ENCODE results near the gene OPCML.

DNA sequence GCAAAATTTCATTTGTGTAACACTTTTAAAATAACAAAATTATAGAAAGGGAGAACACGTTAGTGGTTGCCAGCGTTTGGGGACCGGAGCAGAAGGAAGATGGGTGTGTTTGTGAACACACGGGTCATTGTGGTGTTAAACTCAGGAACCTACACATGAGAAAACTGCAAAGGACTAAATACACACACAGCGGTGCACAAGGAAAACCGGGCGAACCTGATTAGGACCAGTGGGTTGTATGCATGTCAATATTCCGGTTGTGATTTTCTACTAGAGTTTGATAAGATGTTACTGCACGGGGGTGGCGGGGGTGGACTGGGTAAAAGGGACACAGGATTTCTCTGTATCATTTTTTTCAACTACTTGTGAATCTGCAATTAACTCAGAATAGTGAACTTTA is 351.2 kb downstream of the OPCML start:
- TF ChIP-seq, protein P1, sequence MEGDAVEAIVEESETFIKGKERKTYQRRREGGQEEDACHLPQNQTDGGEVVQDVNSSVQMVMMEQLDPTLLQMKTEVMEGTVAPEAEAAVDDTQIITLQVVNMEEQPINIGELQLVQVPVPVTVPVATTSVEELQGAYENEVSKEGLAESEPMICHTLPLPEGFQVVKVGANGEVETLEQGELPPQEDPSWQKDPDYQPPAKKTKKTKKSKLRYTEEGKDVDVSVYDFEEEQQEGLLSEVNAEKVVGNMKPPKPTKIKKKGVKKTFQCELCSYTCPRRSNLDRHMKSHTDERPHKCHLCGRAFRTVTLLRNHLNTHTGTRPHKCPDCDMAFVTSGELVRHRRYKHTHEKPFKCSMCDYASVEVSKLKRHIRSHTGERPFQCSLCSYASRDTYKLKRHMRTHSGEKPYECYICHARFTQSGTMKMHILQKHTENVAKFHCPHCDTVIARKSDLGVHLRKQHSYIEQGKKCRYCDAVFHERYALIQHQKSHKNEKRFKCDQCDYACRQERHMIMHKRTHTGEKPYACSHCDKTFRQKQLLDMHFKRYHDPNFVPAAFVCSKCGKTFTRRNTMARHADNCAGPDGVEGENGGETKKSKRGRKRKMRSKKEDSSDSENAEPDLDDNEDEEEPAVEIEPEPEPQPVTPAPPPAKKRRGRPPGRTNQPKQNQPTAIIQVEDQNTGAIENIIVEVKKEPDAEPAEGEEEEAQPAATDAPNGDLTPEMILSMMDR (conservative IDR thresholded peaks at IDR 0.05) = no peak
- TF ChIP-seq EZH2 (IDR thresholded peaks at IDR 0.05; ENCODE audit: low read depth) = no peak

All from PC-9 (cell line).